NCI-H345 treated with DMSO at 0.1 percent for 48 hours (cell line): ENCODE measurements around the gene ADSS2.
"Not testable (repeated sequence)": the region's sequence is repeated elsewhere in the genome, so short reads cannot be mapped to it uniquely, and the experiment has no call there.

Experiments
- DNase-seq: peaks from one replicate; lab custom pipeline; 2025; ENCODE audit not compliant: unreplicated experiment; lab: John Stamatoyannopoulos, UW

The ADSS2 gene

GRCh38 chr1:244451539-244451950, at the start of gene ADSS2:
TSS of gene ADSS2 (minus strand) at chr1:244451909. CDS start at chr1:244451817, 92 bp downstream.
- DNase-seq: no peak

- not testable (repeated sequence) for DNase-seq
Observed at GRCh38 chr1:244500515-244500914, 48.8 kb upstream of the ADSS2 start.

- DNase-seq: not testable (repeated sequence)
Observed at GRCh38 chr1:244499484-244499883, 47.8 kb upstream of the ADSS2 start.

- no peak for DNase-seq
Observed at GRCh38 chr1:244497805-244498204, 46.1 kb upstream of the ADSS2 start.

GRCh38 chr1:244496186-244496585, 44.5 kb upstream of the ADSS2 start:
- DNase-seq: no peak

GRCh38 chr1:244494653-244495052, 42.9 kb upstream of the ADSS2 start:
- no peak for DNase-seq

GRCh38 chr1:244484971-244485370, 33.3 kb upstream of the ADSS2 start:
- not testable (repeated sequence) for DNase-seq

- no peak for DNase-seq
Observed at GRCh38 chr1:244473059-244473605, 21.4 kb upstream of the ADSS2 start.

- DNase-seq: no peak
Observed at GRCh38 chr1:244466724-244467123, 15.0 kb upstream of the ADSS2 start.

- peak; percentile 94 for DNase-seq
Observed at GRCh38 chr1:244461245-244462071, 9.7 kb upstream of the ADSS2 start, which contains the start of gene CATSPERE. TSS of gene CATSPERE (plus strand) at chr1:244461273. CDS start at chr1:244461430, 157 bp downstream.

GRCh38 chr1:244460197-244460596, 8.5 kb upstream of the ADSS2 start:
- no peak for DNase-seq

GRCh38 chr1:244458781-244459180, 7.1 kb upstream of the ADSS2 start:
- DNase-seq: no peak

GRCh38 chr1:244456586-244456985, 4.9 kb upstream of the ADSS2 start:
- DNase-seq: no peak

- DNase-seq: no peak
Observed at GRCh38 chr1:244454412-244454811, 2.7 kb upstream of the ADSS2 start.

GRCh38 chr1:244451951-244452795, 464 bp upstream of the ADSS2 start:
- peak; percentile 98 for DNase-seq

GRCh38 chr1:244450597-244451538, 841 bp downstream of the ADSS2 start:
- no peak for DNase-seq

GRCh38 chr1:244449936-244450508, 1.7 kb downstream of the ADSS2 start:
- no peak for DNase-seq

- no peak for DNase-seq
Observed at GRCh38 chr1:244448279-244449036, 3.3 kb downstream of the ADSS2 start.

GRCh38 chr1:244447552-244447951, 4.2 kb downstream of the ADSS2 start:
- no peak for DNase-seq
